LNCaP clone FGC (cell line): Measurements from ENCODE around the gene PTPRG.

Source experiments
- DNase-seq: peaks from one replicate; pipeline ENCODE4 v3.0.0-alpha.2; 2011; ENCODE audit warnings: low read depth
- H3K4me3 ChIP-seq: 2 replicates; pipeline ENCODE4 v1.5.1; 2011; ENCODE audit warnings: mild to moderate bottlenecking, low read depth, low read length, control low read depth
- CTCF ChIP-seq: IDR thresholded peaks from 2 replicates; pipeline ENCODE4 v1.5.1; 2012; ENCODE audit warnings: mild to moderate bottlenecking; ENCODE audit not compliant: control insufficient read depth, insufficient read depth; ENCODE audit errors: extremely low read depth

PTPRG gene

GRCh38 chr3:61924090-61924735 lies 362.8 kb downstream of the PTPRG start:
- DNase-seq = no peak
- TF ChIP-seq CTCF = no peak
- H3K4me3 ChIP-seq = no peak overlapping the region

- no peak for DNase-seq
- no peak for TF ChIP-seq CTCF
- no peak overlapping the region for H3K4me3 ChIP-seq
These were observed 363.6 kb downstream of the PTPRG start for GRCh38 chr3:61924991-61925390.

- DNase-seq = no peak
- no peak overlapping the region for H3K4me3 ChIP-seq
- no peak for TF ChIP-seq CTCF
These were observed 364.4 kb downstream of the PTPRG start for GRCh38 chr3:61925721-61926120.

- no peak overlapping the region for H3K4me3 ChIP-seq
- no peak for TF ChIP-seq CTCF
- DNase-seq = no peak
These were observed 365.6 kb downstream of the PTPRG start for GRCh38 chr3:61926923-61927322.

GRCh38 chr3:61927332-61927731 lies 366.0 kb downstream of the PTPRG start:
- H3K4me3 ChIP-seq = no peak overlapping the region
- DNase-seq = no peak
- no peak for TF ChIP-seq CTCF

GRCh38 chr3:61928039-61928438 lies 366.7 kb downstream of the PTPRG start:
- no peak for TF ChIP-seq CTCF
- H3K4me3 ChIP-seq = no peak overlapping the region
- no peak for DNase-seq

GRCh38 chr3:61928776-61929314 lies 367.5 kb downstream of the PTPRG start:
- no peak overlapping the region for H3K4me3 ChIP-seq
- no peak for DNase-seq
- TF ChIP-seq CTCF = no peak
